Upper lobe of left lung (tissue), 4 donors: ENCODE results near the gene DPYD.

Experiments
- CTCF ChIP-seq, 6 experiments: fragments of 450-650 bp in 4 of 6; fragments of 200-600 bp in 2 of 6; sonication (generic) in 2 of 6; IDR thresholded peaks; one replicate each; pipeline ENCODE4 v1.5.1; 2016 to 2019; ENCODE audit warnings: antibody characterized with exemption in 6 of 6
- EP300 ChIP-seq, 4 donors: sonication (generic); formaldehyde crosslinking; IDR thresholded peaks; one replicate each; pipeline ENCODE4 v1.5.1; 2017; ENCODE audit warnings: antibody characterized with exemption in 4 of 4, control low read depth in 2 of 4

DNA sequence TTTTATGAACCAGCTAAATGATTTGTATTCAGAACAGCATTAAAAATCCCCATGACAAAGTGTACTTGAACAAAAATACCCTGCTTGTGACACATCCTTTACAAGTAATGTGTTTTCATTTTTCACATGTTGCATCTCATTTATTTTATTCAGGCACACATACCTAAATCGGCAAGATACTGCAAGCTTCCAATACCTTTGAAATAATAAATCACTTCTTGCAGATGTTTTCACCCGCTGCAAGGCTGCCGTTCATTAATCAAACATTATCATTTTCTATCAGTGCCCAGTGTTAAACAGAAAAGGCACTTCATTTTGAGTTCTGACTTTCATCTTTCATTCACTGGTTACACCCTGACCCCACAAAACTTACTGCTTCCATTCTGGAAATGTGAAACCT is 269.6 kb downstream of the DPYD start:
- TF ChIP-seq CTCF (IDR thresholded peaks at IDR 0.05): no peak
- no peak for TF ChIP-seq EP300 (IDR thresholded peaks at IDR 0.05)
